ENCODE results near the gene TRIP12.
"Not testable (repeated sequence)": the region's sequence is repeated elsewhere in the genome, so short reads cannot be mapped to it uniquely, and the experiment has no call there.

The TRIP12 gene

DNA sequence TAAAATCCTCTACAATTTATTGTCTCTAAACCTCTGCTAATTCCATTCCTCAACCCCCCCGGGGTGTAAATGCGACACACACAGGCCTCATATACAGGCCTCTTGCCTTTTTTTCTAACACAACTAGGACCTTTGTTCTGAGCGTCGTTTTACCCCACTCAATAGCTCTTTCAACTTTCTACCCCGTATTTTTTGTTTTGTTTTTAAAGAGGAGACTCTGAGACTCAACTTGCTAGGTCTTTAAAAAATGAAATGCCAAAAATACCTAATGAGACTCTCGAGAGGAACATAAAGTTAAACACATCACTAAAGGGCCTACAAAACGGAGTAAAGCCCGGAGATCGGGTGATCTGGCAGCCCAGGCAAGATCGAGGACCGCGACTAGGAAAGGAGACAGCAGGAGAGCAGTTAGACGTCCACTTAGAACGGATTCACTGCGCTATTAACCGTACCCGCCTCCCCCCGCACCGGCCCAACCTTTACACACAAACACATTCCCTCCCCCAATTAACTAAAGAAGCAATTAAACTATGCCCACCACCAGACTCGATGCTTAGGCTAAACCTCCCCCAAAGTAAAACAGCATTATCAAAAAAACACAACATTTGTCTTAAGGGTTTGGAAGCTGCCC, 1.7 kb downstream of the TRIP12 start:
- DNase-seq, result no peak

DNA sequence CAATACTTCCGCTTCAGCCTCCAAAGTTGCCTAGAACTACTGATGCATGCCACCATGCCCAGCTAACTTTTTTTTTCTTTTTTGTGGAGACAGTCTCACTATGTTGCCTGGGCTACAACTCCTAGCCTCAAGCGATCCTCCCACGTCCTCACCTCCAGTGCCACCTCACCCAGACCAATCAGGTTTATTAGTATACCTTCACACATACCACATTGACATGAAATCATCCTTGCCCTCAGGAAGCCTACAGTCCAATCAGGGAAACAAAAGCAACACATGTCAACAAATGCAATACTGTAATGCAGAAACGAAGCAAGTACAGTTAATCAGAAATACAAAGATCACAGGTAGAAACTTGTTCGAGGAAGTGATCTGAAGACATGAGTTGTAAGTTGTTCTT, 4.0 kb downstream of the TRIP12 start:
- no peak for DNase-seq

DNA sequence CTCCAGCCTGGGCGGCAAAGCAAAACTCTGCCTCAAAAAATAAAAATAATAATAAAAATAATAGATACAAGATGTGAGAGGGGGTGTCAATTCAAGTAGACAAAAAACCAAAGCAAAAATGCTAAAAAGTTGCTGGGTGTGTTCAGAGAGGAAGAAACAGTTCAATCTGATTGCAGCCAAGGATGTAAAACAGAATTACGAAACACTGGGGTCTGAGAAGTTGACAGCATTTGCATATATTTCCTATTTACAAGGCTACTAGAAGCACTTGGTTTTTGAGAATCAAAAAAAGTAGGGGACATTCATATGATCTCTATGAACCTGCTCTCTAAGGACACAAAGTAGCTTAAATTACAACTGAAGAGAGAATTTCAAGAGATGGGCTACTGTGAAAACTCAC, 7.6 kb downstream of the TRIP12 start:
- peak; percentile 71 for DNase-seq

DNA sequence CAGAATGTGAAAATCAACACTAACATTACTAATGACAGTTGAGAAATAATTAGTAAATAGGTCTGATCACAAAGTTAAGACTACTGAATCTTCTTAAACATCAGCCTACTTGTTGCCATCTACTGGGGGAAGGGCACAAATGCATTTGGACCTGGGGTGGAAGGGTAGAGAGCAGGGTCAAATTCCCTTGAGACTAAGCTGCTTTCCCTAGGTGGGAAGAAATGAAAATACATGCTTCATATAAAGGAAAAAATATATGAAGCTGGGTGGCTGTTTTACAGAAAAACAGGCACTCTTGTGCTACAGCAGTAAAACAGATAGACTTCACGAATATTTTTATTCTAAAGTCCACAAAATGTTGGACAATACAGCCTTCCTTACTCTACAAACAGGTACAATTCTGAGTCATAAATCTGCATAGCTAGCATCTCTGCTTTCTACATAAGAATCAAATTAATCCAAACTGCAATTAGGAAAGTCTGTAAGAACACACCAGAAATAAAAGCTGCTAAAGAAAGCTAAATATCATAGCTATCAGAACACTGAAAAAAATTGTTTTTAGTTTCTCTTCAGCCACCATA, 10.9 kb downstream of the TRIP12 start:
- DNase-seq, result no peak

DNA sequence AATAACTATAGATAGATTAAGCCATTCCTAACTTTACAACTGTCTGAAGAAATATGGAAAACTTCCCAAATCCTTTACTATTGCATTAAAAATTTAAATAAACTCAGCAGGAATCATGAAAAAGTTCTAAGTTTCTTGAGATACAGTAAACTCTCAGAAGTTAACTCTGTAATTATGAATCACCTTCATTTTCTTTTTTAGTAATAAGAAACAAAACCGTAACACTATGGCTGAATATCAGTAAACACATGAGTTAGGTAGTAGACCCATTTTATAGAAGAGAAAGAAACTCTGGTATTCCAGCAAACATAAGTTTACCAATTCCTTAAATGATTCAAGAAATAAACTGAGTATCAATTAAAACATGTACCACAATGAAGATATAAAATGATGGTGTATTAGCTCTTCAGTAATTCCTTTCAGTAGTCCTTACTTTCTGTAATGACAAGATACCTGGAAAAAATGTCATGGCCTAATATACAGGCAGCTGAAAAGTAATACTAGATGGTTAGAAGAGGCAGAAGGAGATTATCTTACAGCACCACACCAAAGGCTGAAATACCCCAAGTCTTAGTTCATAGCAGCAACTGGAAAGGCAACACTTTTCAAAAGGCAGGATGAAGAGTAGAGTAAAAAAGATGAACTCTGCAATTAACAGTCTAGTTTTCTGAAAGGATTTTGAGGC, 11.5 kb downstream of the TRIP12 start:
- no peak for DNase-seq

DNA sequence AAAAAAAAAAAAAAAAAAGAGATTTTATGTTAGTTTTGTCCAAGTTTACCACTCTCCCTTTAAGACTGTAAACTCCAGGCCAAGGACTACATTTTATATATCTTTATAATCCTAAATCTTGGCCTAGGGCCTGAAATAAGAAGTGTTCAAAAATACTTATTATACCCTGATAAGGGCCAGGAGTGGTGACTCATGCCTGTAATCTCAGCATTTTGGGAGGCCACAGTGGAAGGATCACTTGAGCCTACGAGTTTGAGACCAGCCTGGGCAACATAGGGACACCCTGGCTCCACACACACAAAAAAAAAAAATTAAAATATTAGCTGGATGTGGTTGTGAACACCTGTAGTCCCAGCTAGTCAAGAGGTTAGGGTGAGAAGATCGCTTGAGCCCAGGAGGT, 12.7 kb downstream of the TRIP12 start:
- DNase-seq, result no peak

DNA sequence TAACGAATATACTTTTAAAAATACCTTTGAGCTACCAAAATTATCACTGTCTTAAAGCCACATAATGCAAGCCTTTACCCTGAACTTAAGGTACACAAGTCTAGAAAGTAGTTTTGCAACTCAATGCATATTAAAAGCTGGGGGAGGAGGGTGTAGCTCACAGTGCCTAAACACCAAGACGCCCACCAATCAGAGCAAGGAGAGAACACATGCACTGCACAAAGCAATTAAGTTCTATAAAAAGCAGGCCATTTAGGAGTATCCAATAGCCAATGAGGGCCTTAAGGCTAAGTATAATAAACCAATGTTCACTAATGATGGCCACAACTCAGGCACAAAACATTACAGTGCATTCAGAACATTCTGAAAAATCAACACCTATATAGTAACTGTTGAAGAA, 16.2 kb downstream of the TRIP12 start:
- DNase-seq, result no peak

DNA sequence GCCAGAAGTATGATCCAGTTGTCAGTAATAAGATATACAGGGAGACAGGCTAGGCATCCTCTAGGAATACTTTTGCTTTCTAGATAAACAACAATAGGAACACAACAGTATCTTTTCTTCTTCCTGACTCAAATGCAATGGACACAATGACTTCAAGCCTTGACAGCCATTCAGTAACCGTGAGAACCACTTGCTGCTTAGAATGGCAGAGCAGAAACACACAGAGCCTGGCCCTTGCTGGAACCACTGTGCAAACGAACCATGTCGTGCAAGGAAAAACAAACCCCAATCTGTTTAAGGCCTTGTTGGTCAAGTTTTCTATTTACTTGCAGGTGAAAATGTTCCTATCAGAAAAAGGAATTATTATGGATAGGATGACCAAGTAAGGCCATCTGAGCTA, 18.8 kb downstream of the TRIP12 start:
- DNase-seq, result no peak

DNA sequence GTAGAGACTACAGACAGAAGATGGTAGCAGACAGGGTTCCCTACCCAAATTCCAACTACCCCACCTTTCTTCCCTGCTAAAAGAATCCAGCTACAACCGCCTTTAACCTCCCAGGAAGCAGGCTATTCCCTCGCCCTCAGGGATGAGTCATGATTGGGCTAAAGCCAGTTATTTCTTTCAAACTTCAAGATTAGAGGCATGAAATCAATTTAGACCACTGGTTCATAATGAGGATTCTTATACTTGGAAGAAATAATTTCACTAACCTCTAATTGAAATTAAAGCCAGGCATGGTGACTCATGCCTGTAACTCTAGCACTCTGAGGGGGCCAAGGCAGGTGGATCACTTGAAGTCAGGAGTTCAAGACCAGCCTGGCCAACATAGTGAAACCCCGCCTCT, 20.0 kb downstream of the TRIP12 start:
- DNase-seq, result no peak

DNA sequence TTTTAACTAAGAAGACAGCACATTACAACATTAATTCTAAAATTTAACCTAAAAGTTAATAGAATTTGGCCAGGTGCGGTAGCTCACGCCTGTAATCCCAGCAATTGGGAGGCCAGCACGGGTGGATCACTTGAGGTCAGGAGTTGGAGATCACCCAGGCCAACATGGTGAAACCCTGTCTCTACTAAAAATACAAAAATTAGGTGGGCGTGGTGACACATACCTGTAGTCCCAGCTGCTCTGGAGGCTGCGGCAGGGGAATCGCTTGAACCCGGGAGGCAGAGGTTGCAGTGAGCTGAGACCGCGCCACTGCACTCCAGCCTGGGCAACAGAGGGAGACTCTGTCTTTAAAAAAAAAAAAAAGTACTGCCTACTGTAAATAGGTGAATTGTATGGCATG, 21.3 kb downstream of the TRIP12 start:
- DNase-seq, result not testable (repeated sequence)

DNA sequence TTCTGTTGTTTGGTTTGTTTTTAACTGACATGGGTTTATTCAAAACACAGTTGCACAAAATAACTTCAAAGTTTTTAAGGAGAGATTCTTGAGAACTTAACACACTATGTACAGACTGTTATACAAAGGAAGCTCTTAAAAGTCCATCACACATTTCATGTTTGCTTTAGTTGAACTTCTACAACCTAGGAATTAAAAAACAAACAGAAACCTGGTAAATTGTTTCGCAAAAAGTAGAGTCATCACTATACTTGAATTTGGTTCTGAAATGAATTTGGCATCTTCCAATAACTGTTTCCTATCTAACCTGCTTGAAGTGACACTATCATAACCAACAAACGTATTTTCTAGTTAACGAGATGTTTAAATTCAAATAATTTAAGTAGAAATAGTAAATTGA, 21.8 kb downstream of the TRIP12 start:
- DNase-seq, result no peak

DNA sequence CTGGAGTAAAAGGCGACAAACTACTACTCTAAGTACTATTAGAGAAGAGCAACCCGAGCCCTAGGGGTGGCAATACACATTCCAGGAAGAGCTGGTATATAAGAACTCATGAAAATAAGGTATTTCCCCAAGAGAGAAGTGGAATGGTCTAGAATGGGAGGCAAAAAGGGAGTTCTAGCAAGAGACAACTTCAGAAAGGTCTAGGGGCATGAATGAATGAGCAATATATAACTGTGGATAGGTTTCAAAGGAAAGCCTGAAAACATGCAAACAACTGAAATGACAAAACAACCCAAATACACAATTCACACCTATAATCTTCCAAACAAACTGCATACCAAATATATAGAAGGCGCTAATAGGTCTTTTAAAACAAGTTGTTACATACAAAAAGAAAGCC, 22.2 kb downstream of the TRIP12 start:
- DNase-seq, result no peak

DNA sequence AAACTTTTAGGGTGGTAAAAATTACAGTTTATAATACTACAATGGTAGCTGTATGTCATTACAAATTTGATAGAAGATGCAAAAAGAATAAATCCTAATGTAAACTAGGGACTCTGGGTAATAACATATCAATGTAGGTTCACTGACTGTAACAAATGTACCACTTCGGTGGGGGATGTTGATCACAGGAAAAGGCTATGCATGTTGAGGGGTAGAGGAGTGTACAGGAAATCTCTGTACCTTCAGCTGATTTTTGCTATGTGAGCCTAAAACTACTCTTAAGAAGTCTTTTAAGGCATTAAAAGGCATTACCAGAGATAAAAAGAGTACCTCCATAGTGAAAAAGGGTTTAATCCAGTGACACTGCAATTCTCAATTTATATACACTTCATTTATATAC, 25.0 kb downstream of the TRIP12 start:
- DNase-seq, result no peak

DNA sequence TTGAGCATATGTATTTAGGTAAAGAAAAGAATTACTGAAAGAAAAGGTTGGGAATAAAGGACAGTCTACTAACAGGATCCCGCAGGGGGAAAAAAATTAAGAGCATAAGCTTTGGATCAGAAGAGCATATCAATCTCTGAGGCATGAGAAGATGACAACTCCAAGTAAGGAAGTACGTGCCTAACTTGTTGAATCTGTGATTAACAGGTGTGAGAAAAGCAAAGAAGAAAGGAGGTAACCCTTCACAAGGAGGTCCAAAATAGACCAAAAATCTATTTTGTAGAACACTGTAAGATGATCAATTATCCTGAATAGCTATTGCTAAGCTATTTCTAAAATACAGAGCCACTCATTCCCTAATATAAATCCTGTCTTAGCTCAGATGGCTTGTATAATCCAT, 32.8 kb downstream of the TRIP12 start:
- no peak for DNase-seq

DNA sequence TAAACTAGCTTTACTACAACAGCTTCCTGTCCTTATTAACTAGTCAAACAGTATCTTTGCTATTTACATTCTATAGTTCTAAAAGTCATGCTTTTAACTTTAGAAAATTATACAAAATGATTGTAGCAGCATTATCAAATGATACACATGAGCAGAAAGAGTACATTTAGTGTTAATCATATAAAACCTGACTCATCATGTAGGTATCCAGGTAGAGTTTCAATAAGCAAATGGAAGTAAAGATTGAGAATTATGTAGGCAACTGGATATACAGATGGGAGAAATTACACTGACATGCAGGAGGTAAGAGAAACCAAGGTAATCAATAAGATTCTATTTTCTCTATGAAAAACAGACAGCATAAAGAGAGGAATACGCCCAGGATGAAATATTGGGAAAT, 33.8 kb downstream of the TRIP12 start:
- no peak for DNase-seq

DNA sequence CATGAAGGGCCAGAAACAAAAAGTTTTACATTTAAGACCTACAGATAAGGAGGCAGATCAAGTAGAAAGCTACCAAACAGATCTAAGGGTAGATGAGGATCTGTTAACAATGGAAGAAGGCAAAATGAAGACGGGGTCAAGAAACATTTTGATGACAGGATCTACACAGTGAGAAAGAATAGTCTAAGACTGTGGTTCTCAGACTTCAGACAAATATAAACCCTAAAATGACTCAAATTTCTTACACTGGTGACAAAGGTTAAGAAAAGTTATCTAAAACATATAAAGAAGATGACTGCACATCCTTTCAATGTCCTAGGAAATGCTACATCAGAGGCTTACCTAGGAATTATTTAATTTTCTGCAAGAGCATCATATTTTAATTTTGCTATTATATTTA, 34.4 kb downstream of the TRIP12 start:
- DNase-seq, result no peak

DNA sequence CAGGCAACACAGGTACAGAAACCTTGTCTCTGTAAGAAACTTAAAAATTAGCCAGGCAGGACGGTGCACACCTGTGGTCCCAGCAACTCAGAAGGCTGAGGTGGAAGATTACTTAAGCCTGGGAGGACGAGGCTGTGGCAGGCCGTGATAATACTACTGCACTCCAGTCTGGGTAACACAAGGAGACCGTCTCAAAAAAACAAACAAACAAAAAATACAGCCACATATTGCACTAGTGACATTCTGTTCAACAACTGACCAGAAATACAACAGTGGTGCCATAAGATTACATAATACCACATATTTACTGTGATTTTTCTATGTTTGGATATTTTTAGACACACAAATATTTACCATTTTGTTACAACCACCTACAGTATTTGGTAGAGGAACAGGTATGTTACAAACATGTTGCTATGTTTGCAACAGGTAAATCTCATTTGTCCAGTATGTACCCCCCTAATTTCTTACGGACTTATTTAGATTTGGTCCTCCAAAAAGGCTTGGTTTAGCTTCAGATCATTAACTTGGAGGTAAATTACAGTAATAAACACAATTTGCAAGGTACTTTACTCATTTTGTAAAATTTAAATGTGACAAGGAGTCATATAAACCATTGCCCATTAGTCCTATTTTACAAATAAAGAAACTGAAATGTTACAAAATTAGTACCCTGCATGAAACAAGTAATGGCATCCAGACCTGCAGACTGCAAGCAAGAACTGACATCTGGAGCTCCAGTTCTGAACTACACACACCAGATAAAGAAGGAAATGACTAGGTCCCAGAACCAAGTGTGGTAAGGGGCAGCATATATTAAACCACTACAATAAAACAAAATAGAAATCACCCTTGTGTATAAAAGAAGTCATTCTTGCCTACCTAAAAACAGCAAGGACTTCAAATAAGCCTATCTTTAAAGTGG, 36.8 kb downstream of the TRIP12 start:
- no peak for DNase-seq

DNA sequence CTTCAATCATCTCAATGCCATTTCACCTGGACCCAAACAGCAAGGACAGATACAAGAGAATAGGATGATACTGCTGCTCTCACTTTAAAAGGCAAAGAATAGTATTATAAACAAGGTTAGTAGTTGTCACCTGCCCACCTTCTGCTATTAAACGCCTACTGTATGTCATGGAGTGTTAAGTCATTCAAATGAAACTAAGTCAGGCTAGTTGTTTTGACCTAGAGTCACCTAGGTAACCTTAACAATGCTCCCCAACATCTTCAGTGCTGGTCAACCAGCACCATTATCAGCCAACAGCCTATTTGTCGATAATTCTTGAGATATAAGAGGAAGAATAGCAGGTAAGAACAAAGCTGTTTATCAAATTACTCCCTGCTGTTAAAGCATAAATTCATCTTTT, 39.2 kb downstream of the TRIP12 start:
- no peak for DNase-seq

DNA sequence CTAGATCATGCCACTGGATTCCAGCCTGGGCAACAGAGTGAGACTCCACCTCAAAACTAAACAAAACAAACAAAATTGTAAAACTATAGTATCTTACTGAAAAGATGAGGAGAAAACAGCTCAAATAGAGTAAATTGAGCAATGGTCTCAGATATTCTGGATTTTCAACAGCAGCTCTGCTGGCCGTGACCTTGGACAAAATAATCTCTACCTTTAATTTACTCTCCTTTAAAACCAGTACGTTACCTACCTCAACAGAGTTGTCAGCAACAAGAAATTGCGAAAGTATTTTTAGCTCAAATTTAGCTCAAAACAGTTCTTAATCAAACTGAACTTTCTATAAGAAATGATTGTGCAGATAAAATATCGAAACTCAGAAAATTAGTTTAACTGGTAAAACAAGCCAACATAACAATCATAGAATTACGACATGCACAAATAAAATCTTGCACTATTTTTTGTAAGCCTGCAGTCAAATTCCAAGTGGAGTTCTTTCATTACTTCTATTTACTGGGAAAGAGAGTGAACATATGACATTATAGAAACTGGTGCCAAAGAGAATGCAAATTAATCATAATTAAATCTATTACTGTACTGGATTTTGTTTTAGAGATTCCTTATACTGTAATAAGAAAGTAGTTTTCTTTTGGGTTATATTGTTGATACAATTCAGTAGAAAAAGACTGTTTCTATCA, 40.8 kb downstream of the TRIP12 start:
- no peak for DNase-seq

DNA sequence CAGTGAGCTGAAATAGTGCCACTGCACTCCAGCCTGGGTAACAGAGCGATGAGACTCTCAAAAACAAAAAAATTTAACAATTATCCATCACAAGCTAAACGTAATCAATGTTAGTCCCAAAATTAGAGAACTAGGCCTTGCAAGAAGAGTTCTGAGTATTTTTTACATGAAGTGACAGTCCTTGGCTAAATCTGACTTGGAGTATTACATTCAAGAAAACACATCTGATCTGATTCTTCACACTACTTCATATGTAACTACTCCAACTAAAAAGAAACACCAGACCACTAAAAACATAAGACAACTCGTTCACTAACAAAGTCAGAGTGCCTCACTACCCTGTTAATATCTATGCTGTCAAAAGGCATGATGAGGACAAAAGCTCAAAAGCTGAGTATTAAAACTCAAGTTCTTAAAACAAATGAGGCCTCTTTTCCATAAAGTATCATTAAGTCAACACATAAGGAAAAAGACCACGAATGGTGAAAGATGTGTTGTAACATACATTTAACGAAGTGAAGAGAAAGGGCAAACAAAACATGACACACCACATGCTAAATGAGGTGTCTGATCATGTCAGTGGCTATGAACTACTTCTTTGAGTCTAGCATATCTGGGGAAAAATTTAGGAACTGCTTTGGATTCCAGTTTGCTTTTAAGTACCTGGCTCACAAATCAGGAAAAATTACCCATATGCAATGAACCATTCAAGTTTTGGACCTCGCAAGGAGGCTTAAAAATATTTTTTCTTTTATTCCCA, 42.4 kb downstream of the TRIP12 start:
- DNase-seq, result no peak

DNA sequence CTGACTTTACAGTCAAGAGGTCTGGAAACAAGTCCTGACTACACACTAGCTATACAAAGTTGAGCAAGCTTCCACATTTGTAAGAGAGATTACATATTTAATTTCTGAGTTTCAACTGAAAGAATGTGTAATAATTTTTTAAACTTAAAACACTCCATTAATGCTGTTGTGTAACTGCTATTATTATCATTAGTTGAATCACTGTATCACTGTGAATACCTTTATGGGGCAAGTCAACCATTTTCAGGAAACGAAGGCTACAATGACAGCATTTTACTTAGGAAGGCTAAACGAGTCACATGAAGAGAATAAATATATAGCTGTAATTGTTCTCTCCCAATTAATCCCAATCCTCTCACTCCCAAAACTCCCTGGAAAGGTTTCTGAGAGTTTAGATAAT, 46.3 kb downstream of the TRIP12 start:
- no peak for DNase-seq

DNA sequence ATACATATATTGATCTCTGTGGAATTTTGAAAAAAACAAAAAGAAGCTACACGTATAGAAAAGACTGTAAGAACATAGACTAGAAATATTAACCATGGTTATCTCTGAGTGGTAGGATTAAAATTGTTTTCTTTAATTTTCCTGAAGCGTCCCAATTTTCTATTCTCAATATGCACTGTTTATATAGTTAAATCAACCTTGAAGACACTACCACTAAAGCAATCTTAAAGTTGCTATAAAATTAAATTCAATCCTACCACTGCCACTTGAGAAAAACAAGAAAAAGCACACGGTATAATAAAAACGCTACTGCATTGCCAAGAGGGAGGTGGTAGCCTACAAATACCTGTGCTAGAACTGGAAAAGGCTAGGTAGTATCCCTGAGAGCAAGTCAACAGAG, 47.2 kb downstream of the TRIP12 start:
- DNase-seq, result no peak

All from inflammatory macrophage treated with lipopolysaccharide for 4 hours (primary cell).